Bronchial epithelial cell (primary cell): ENCODE results near the gene BABAM2. TPM values are rescaled to one million over a fixed set of nuclear protein-coding genes. Genes with fewer than 3 reads are reported as not detected.

Experiments used
- DNase-seq: peaks from one replicate; pipeline ENCODE4 v3.0.0-alpha.2; 2010; ENCODE audit warnings: low read depth
- FAIRE-seq: peaks from 2 replicates; lab custom pipeline; 2011; peaks lifted over from hg19 to GRCh38; lab: Jason Lieb, UNC
- H3K27me3 ChIP-seq: 2 replicates; pipeline ENCODE4 v1.5.1; 2011; ENCODE audit warnings: low read length; ENCODE audit not compliant: control insufficient read depth, insufficient read depth
- H3K36me3 ChIP-seq: 2 replicates; pipeline ENCODE4 v1.5.1; 2011; ENCODE audit warnings: low read length; ENCODE audit not compliant: control insufficient read depth, insufficient read depth
- H3K4me3 ChIP-seq: 2 replicates; pipeline ENCODE4 v1.5.1; 2011; ENCODE audit warnings: mild to moderate bottlenecking, low read depth, low read length, control low read depth
- total RNA-seq: library from RNA; depleted of rRNA; stranded (reverse); fragments of >200 nt; gene quantifications from 2 replicates; pipeline ENCODE4 v1.2.1, GENCODE V29; 2014
- TF ChIP-seq, protein P1 (sequence below): IDR thresholded peaks from 2 replicates; pipeline ENCODE4 v1.5.1; 2011; ENCODE audit warnings: mild to moderate bottlenecking, moderate library complexity, low read length, control low read depth, inconsistent platforms; ENCODE audit not compliant: insufficient read depth, severe bottlenecking

The BABAM2 gene
- total RNA-seq, 1 donor from 2014 or later, result 8.4 TPM

DNA sequence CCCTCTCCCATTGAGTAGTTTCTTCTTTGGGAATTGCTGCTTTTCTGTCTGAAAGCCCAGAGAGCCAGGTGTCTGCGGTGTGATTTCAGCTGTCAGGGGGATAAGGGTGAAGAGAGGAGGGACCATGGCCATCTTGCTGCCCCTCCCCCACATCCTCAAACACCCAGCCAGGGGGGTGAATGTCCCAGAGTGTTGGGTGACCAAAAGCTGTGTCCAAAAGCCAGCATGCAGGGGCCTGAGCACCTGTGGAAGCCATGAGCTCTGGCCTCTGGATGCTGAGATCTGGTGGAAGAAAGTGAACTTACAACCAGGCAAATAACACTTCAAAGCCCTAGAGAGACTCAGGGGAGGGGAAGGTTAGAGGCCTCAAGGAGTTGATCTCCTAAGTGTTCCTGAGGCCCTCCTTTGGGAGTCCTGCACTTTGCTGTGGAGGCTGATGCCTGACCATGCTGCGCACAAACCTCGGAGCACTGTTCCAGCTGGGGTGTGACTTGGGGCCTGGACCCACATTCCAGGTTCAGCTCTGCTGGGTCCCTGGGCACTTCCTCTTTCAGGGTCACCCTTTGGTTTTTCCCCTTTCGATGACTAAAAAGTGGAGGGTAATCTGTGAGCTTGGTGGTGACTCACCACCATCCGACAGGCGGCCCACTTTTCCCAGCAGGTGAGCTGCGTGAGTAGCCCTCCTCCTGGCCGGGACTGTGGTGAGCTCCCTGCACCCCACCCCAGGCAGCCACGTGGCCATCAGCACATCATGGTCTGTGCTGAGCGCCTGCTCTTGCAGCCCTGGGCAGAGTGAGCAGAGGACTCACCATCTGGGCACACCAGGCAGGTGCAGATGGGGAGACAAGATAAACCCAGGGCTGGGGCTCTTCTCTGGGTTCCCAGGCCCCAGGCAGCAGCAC lies 435.3 kb downstream of the BABAM2 start:
- Histone ChIP-seq H3K4me3 (no peak overlapping the region), H3K27me3 (no peaks in the 10 kb centered on the region), H3K36me3 (no peaks in the 10 kb centered on the region)
- peak; percentile 36 for DNase-seq
- no peak for FAIRE-seq
- TF ChIP-seq, protein P1, sequence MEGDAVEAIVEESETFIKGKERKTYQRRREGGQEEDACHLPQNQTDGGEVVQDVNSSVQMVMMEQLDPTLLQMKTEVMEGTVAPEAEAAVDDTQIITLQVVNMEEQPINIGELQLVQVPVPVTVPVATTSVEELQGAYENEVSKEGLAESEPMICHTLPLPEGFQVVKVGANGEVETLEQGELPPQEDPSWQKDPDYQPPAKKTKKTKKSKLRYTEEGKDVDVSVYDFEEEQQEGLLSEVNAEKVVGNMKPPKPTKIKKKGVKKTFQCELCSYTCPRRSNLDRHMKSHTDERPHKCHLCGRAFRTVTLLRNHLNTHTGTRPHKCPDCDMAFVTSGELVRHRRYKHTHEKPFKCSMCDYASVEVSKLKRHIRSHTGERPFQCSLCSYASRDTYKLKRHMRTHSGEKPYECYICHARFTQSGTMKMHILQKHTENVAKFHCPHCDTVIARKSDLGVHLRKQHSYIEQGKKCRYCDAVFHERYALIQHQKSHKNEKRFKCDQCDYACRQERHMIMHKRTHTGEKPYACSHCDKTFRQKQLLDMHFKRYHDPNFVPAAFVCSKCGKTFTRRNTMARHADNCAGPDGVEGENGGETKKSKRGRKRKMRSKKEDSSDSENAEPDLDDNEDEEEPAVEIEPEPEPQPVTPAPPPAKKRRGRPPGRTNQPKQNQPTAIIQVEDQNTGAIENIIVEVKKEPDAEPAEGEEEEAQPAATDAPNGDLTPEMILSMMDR, result no peak

DNA sequence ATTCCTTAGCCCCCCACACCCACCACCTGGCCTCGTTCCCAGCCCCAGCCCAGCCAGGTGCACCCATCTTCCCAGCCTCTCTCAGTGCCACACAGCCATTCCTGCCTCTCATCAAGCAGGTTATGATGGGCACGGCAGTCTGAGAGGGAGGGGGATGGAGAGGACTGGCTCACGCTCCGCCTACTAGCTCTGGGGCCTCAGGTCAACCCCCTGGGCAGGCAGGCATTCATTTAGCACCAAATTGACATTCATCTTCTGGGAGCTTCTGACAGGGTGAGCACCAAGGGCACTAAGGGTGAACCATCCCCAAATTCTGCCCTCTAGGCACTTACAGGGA lies 435.9 kb downstream of the BABAM2 start:
- no peaks in the 10 kb centered on the region for H3K36me3 ChIP-seq
- no peak overlapping the region for H3K4me3 ChIP-seq
- FAIRE-seq, result no peak
- no peak for DNase-seq
- H3K27me3 ChIP-seq, result no peaks in the 10 kb centered on the region
- TF ChIP-seq, protein P1, result no peak

DNA sequence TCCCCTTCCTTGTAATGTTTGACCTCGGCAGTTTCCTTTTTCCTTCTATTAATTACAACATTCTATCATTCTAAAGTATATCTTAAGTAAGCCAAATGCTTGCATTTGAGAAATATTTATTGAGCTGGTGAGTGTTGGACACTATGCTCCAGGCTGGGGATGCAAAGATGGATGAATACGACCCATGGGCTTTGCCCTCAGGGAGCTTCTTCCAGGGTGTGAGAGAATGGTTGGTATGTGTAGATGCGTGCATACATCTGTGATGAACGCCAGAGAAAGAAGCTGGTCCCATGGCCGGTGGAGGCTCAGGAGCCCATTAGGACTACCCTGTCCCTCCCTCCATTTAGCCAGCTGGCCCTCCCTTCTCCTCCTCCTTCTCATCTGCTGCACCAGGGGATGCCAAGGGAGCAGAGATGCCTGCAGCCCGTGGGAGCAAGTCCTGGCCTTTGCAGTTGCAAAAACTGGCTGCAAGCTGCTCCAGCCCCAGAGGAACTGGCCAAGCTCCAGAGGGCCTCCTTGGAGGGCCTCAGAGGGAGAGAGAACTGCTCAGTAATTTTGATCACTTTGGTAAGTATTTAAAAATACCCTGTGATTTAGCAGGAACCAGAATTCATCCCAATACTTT lies 436.5 kb downstream of the BABAM2 start:
- no peak overlapping the region for H3K4me3 ChIP-seq
- no peaks in the 10 kb centered on the region for H3K27me3 ChIP-seq
- TF ChIP-seq, protein P1, result no peak
- no peaks in the 10 kb centered on the region for H3K36me3 ChIP-seq
- DNase-seq, result no peak
- no peak for FAIRE-seq

DNA sequence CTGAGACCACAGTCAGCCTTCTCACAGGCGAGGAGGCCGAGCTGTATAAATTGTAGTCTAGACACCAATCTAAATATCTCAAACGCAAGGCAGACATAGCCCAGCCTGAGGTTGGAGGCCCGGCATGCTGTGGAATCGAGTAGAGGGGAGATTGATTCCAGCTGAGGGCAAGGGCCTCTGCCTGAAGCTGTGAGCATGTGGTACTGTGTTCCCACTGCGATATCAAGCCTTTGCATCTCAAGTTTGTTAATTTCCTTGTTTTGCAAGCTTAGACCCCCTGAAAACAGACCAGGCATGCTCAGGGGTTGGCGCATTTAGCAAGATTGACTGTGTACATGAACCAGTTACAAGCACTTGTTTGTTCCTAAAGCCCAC lies 437.0 kb downstream of the BABAM2 start:
- DNase-seq, result no peak
- TF ChIP-seq, protein P1, result no peak
- no peak overlapping the region for H3K4me3 ChIP-seq
- no peaks in the 10 kb centered on the region for H3K36me3 ChIP-seq
- no peak for FAIRE-seq
- no peaks in the 10 kb centered on the region for H3K27me3 ChIP-seq

DNA sequence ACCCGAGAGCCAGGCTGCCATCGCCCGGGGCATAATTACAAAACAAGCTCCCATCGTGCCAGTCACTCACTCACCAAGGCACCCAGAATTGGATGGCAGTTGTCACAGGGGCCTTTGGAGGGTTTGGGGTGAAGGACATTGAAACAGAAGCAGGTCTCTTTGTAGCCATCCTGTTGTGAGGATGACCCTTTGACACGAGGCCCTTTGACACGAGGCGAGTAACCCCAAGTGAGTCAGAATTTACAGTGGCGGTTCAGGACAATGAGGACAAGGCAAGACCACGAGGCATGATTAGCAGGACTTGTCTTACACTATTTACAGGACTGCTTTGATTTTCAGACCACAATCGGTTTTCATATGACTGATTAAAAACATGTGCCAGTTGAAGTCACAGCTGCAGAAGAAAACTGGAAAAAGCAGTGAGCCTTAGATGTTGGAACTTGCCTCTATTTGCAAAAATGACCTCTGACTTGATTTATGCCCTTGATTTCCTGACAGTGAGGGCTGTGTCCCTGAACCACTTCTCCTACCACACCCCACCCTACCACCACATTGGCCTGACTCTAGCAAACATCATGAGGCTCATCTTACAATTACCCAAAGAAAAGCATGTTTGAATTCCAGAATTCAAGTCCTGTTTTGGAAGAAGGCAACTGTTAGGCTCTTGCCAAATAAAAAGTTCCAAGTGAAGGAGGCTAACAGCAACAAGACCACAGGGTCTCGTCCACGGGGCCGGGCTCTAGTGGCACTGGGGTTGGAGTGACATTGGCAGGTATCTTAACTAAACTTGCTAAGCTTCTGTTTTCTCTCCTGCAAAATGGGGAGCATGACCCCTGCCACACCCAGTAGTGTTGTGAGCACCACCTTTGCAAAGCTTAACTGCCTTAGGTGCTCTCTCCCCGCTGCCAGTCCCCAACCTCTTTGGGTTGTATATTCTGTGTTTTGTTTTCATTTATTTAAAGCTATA lies 437.7 kb downstream of the BABAM2 start:
- DNase-seq (peak; percentile 23), FAIRE-seq (no peak)
- no peak overlapping the region for H3K4me3 ChIP-seq
- no peaks in the 10 kb centered on the region for H3K27me3 ChIP-seq
- H3K36me3 ChIP-seq, result no peaks in the 10 kb centered on the region
- TF ChIP-seq, protein P1, result no peak
